PC-3 (cell line): ENCODE measurements around the gene CHRNA4. TPM values are rescaled to one million over a fixed set of nuclear protein-coding genes. Genes with fewer than 3 reads are reported as not detected.
"Not testable (repeated sequence)": the region's sequence is repeated elsewhere in the genome, so short reads cannot be mapped to it uniquely, and the experiment has no call there.

Experiments
- ATAC-seq: fragments of 200-7000 bp; cut with Tn5 transposase; 2 replicates; pipeline ENCODE4 v1.9.1; 2020; ENCODE audit warnings: mild to moderate bottlenecking, moderate library complexity
- BruUV-seq: library from RNA; stranded (reverse); fragments of 400-500 nt; replicated peaks from 2 replicates; lab custom pipeline; 2021; lab: Mats Ljungman, UMichigan
- CTCF ChIA-PET: fragments of 300-600 bp; sonication (Branson Sonifier 250); formaldehyde crosslinking; loops from one replicate; lab custom pipeline; 2022; ENCODE audit warnings: antibody characterized with exemption; lab: Charles Lee
- POLR2A ChIA-PET: fragments of 300-600 bp; sonication (Branson Sonifier 250); formaldehyde crosslinking; loops from one replicate; lab custom pipeline; 2022; ENCODE audit warnings: antibody characterized with exemption; ENCODE audit not compliant: unreplicated experiment; lab: Charles Lee
- DNase-seq: peaks from one replicate; pipeline ENCODE4 v3.0.0-alpha.2; 2015
- H2AFZ ChIP-seq: fragments of 300-600 bp; sonication (generic); 2 replicates; pipeline ENCODE4 v1.6.0; 2016; ENCODE audit warnings: antibody characterized with exemption, low read length
- H3F3A ChIP-seq: fragments of 300-600 bp; sonication (generic); one replicate; pipeline ENCODE4 v1.6.0; 2017; ENCODE audit warnings: antibody characterized with exemption, low read length, control low read depth, mild to moderate bottlenecking; ENCODE audit not compliant: unreplicated experiment
- H3K27ac ChIP-seq: fragments of 300-600 bp; sonication (generic); 2 replicates; pipeline ENCODE4 v1.5.1; 2016; ENCODE audit warnings: mild to moderate bottlenecking, low read length
- H3K27me3 ChIP-seq: fragments of 300-600 bp; sonication (generic); 2 replicates; pipeline ENCODE4 v1.6.1; 2016; ENCODE audit warnings: low read length, mixed read lengths
- H3K36me3 ChIP-seq: fragments of 300-600 bp; sonication (generic); 2 replicates; pipeline ENCODE4 v1.6.1; 2016; ENCODE audit warnings: low read depth, mixed run types, low read length, mixed read lengths
- H3K4me1 ChIP-seq: fragments of 300-600 bp; sonication (generic); 2 replicates; pipeline ENCODE4 v1.5.1; 2016; ENCODE audit warnings: low read length; ENCODE audit not compliant: insufficient read depth
- H3K4me2 ChIP-seq: fragments of 300-600 bp; sonication (generic); 2 replicates; pipeline ENCODE4 v1.6.0; 2016; ENCODE audit warnings: low read length
- H3K4me3 ChIP-seq: fragments of 300-600 bp; sonication (generic); 2 replicates; pipeline ENCODE4 v1.5.1; 2016; ENCODE audit warnings: mild to moderate bottlenecking, low read length, mixed read lengths
- H3K79me2 ChIP-seq: fragments of 300-600 bp; sonication (generic); 2 replicates; pipeline ENCODE4 v1.6.1; 2017; ENCODE audit warnings: low read length, mixed read lengths
- H3K9ac ChIP-seq: fragments of 300-600 bp; sonication (generic); 2 replicates; pipeline ENCODE4 v1.6.0; 2016; ENCODE audit warnings: mild to moderate bottlenecking, low read length
- H3K9me2 ChIP-seq: fragments of 300-600 bp; sonication (generic); replicated peaks from 2 replicates; pipeline ENCODE4 v1.6.1; 2016; ENCODE audit warnings: mixed run types, low read length, mixed read lengths
- H3K9me3 ChIP-seq: fragments of 300-600 bp; sonication (generic); 2 replicates; pipeline ENCODE4 v1.6.1; 2016; ENCODE audit warnings: low read length, mixed read lengths
- H4K20me1 ChIP-seq: fragments of 300-600 bp; sonication (generic); 2 replicates; pipeline ENCODE4 v1.6.1; 2016; ENCODE audit warnings: low read length, mixed read lengths
- EZH2 ChIP-seq: fragments of 300-600 bp; sonication (generic); IDR thresholded peaks from one replicate; pipeline ENCODE4 v1.6.1; 2017; ENCODE audit warnings: antibody characterized with exemption, mild to moderate bottlenecking, low read length; ENCODE audit not compliant: unreplicated experiment
- EZH2phosphoT487 ChIP-seq: fragments of 300-600 bp; sonication (generic); IDR thresholded peaks from 2 replicates; pipeline ENCODE4 v1.6.1; 2018; ENCODE audit warnings: mild to moderate bottlenecking, antibody characterized with exemption, low read length, borderline replicate concordance
- intact Hi-C: fragments of 100-400 bp; cut with micrococcal nuclease; formaldehyde crosslinking; loops from 2 replicates; pipeline ENCODE4 v1.9.0; 2023
- total RNA-seq: library from RNA; depleted of rRNA; stranded (reverse); fragments of >200 nt; gene quantifications from 2 replicates; pipeline ENCODE4 v1.2.3, GENCODE V29; 2014
- TF ChIP-seq, protein P1 (sequence below): fragments of 300-600 bp; sonication (generic); conservative IDR thresholded peaks from 2 replicates; pipeline ENCODE4 v1.5.1; 2017; ENCODE audit warnings: antibody characterized with exemption, low read depth, mild to moderate bottlenecking, low read length

CHRNA4 gene
- total RNA-seq, 1 experiment from 2014 or later = not detected

DNA sequence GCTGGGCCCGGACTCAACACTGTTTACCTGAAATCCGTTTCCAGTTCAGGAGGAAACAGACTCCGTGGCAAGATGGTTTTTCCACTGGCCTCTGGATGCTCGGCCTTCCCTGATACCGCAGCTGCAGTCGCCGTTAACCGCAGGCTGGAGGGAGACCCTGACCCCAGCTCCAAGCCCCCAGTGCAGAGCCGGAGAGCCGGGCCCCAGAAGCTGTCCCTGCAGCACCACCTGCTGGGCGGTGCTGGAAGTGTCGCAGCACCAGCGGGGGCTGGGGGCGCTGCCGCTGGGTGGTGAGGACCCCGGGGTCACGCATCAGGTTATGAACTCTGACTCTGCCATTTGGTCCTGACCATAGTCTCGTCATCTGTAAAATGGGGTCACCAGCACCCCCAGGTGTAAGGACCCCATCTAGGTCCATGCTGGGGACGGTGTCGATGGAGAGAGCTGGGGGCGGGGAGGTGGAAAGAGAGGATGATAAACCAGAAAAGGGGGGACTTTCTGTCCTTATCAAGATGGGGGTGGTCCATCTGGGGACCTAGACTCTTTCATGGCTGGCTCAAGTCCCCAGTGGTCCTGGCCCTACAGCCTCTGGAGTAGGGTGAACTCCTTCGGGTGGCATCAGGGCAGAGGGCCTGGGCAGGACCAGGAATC lies 20.8 kb upstream of the CHRNA4 start:
- Histone ChIP-seq H3K79me2 (no peaks in the 10 kb centered on the region), H3K27me3 (peaks cover 38% of the 10 kb centered on the region), H2AFZ (no peak overlapping the region), H3F3A (no peaks in the 10 kb centered on the region), H3K9ac (no peak overlapping the region), H3K4me3 (no peak overlapping the region), H3K4me2 (no peak overlapping the region), H3K36me3 (no peaks in the 10 kb centered on the region), H4K20me1 (no peaks in the 10 kb centered on the region), H3K9me3 (peaks cover 9% of the 10 kb centered on the region; the same call in 1 of the 2 replicates), H3K27ac (no peak overlapping the region), H3K9me2 (no peaks in the 10 kb centered on the region), H3K4me1 (no peaks in the 10 kb centered on the region)
- TF ChIP-seq, protein P1, sequence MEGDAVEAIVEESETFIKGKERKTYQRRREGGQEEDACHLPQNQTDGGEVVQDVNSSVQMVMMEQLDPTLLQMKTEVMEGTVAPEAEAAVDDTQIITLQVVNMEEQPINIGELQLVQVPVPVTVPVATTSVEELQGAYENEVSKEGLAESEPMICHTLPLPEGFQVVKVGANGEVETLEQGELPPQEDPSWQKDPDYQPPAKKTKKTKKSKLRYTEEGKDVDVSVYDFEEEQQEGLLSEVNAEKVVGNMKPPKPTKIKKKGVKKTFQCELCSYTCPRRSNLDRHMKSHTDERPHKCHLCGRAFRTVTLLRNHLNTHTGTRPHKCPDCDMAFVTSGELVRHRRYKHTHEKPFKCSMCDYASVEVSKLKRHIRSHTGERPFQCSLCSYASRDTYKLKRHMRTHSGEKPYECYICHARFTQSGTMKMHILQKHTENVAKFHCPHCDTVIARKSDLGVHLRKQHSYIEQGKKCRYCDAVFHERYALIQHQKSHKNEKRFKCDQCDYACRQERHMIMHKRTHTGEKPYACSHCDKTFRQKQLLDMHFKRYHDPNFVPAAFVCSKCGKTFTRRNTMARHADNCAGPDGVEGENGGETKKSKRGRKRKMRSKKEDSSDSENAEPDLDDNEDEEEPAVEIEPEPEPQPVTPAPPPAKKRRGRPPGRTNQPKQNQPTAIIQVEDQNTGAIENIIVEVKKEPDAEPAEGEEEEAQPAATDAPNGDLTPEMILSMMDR = peak; percentile 99
- TF ChIP-seq EZH2phosphoT487 = no peak
- CTCF ChIA-PET = interaction anchor here (3.5 kb wide), 1 partner anchor 72 kb away, joined by 37 read pairs; no protein-coding TSS in a partner anchor
- BruUV-seq = no TSS peak
- ATAC-seq (peak; percentile 45; the same call in 1 of the 2 replicates), DNase-seq (peak; percentile 25)
- POLR2A ChIA-PET = no interaction called here
- intact Hi-C loops = loop anchor here (1.0 kb wide), 1 partner anchor 73 kb away; no protein-coding TSS in a partner anchor

DNA sequence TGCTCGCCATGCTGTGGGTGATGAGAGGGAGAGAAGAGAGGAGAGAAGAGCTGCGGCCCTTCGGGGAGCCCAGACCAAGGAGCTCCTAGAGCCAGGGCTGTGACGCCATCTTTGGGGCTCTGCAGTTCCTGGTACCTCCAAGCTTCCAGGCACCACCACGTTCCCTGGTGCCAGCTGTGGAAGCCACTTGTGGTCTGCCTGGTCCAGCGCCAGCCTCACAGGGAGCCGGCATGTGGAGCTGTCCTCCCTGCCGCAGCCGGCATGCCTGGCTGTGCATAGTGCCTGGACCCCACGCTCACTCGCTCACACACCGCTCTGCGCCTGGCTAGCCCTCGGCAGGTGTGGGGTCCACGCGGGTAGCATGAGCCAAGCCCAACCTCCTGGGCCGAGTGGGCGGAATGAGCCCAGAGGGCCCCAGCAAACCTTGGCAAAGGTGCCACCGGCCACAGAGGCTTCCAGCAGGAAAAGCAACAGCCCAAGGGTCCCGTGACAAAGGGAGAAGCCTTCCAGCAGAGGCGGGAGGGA lies 19.3 kb upstream of the CHRNA4 start:
- no peak overlapping the region for H3K9ac ChIP-seq
- no peak for DNase-seq
- ATAC-seq = no peak
- H3K4me2 ChIP-seq = no peak overlapping the region
- BruUV-seq = no TSS peak
- POLR2A ChIA-PET = no interaction called here
- H3K9me3 ChIP-seq = peaks cover 2% of the 10 kb centered on the region; the same call in 1 of the 2 replicates
- TF ChIP-seq EZH2phosphoT487 (no peak), EZH2 (no peak)
- TF ChIP-seq, protein P1 = no peak
- no peak overlapping the region for H3K27ac ChIP-seq
- no peaks in the 10 kb centered on the region for H4K20me1 ChIP-seq
- no peaks in the 10 kb centered on the region for H3K4me1 ChIP-seq
- intact Hi-C loops = no loop called here
- H3K36me3 ChIP-seq = no peaks in the 10 kb centered on the region
- peaks cover 24% of the 10 kb centered on the region for H3K27me3 ChIP-seq
- H3F3A ChIP-seq = no peaks in the 10 kb centered on the region
- CTCF ChIA-PET = interaction anchor here (3.5 kb wide), 1 partner anchor 71 kb away, joined by 37 read pairs; no protein-coding TSS in a partner anchor
- H3K4me3 ChIP-seq = no peak overlapping the region
- no peak overlapping the region for H2AFZ ChIP-seq
- no peaks in the 10 kb centered on the region for H3K9me2 ChIP-seq
- no peaks in the 10 kb centered on the region for H3K79me2 ChIP-seq

DNA sequence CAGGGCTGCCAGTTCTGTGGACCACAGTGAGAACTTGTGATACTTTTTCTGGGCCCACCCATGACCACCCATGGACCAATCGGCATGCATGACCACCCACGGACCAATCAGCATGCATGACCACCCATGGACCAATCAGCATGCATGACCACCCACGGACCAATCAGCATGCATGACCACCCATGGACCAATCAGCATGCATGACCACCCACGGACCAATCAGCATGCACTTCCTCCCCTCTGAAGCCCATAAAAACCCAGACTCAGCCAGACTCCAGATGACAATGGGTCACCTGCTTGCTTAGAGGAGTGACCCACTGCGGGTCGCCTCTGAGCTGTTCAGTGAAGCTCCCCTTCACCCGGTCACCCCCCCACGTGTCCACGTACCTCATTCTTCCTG lies 18.7 kb upstream of the CHRNA4 start:
- H3K79me2 ChIP-seq, intact Hi-C loops, H3K27ac ChIP-seq, H3F3A ChIP-seq, H3K9ac ChIP-seq, H2AFZ ChIP-seq, BruUV-seq, H4K20me1 ChIP-seq, H3K9me3 ChIP-seq, H3K9me2 ChIP-seq, H3K36me3 ChIP-seq, H3K4me1 ChIP-seq, CTCF ChIA-PET, H3K4me2 ChIP-seq, H3K4me3 ChIP-seq, POLR2A ChIA-PET, DNase-seq, ATAC-seq: not testable (repeated sequence)
- H3K27me3 ChIP-seq = peaks cover 21% of the 10 kb centered on the region
